Pancreas (tissue), 10 donors: Measurements from ENCODE around the gene ARHGAP21. TPM values are rescaled to one million over a fixed set of nuclear protein-coding genes. Genes with fewer than 3 reads are reported as not detected.

ENCODE experiments used
- ATAC-seq, 4 donors: fragments of 200-7000 bp; cut with Tn5 transposase; one replicate each; pipeline versions ENCODE4 v1.8.0 to v1.9.1; 2020; ENCODE audit warnings: mild to moderate bottlenecking in 4 of 4, moderate library complexity in 4 of 4
- DNase-seq, 6 donors: peaks; one replicate each; pipeline ENCODE4 v3.0.0-alpha.2; 2020
- FAIRE-seq: peaks from 2 replicates; lab custom pipeline; 2012; peaks lifted over from hg19 to GRCh38; lab: Jason Lieb, UNC
- H3K27ac ChIP-seq, 4 donors: fragments of 200-600 bp; sonication (generic); 1 replicate in 3 of 4; 2 replicates in 1 of 4; pipeline versions ENCODE4 v1.5.0 to v1.8.0; 2020
- H3K27me3 ChIP-seq, 4 donors: fragments of 200-600 bp; one replicate each; pipeline ENCODE4 v1.8.0; 2021
- H3K36me3 ChIP-seq, 3 donors: fragments of 200-600 bp; sonication (generic) in 1 of 3; one replicate each; pipeline versions ENCODE4 v1.5.0 to v1.8.0; 2020 to 2021
- H3K4me1 ChIP-seq, 3 donors: fragments of 200-600 bp; one replicate each; pipeline ENCODE4 v1.8.0; 2021
- H3K4me3 ChIP-seq, 4 donors: fragments of 200-600 bp; sonication (generic) in 2 of 4; one replicate each; pipeline versions ENCODE4 v1.5.0 to v1.8.0; 2020 to 2021
- H3K9me3 ChIP-seq, 4 donors: fragments of 200-600 bp; one replicate each; pipeline ENCODE4 v1.8.0; 2021
- WGBS, 2 donors: extraction: QIAGEN DNeasy Blood & Tissue Kit; methylation state at CpG; one replicate each; pipeline ENCODE4 v1.1.7; 2013; 5-methylcytosine and 5-hydroxymethylcytosine counted together
- intact Hi-C, 3 donors: fragments of 100-400 bp; cut with DNase I; formaldehyde crosslinking; loops; one replicate each; pipeline versions ENCODE4 v1.11.1 to v1.14.2; 2022
- polyA plus RNA-seq, 2 donors: library from polyadenylated mRNA; stranded (reverse); fragments of 200-250 nt; gene quantifications; one replicate each; pipeline ENCODE4 v1.2.3, GENCODE V29; 2013
- total RNA-seq, 6 donors: library from RNA; stranded (reverse); fragmentation: NEBNext Ultra II Directional in 4 of 6; extraction: Animal tissue kit (Norgen Biotek cat#: 25700) in 4 of 6; gene quantifications; one replicate each; pipeline versions ENCODE4 v1.2.1 to v1.2.4, GENCODE V29; 2021 to 2023
- TF ChIP-seq, protein P1 (sequence below), 4 donors: fragments of 200-600 bp; sonication (generic) in 3 of 4; IDR thresholded peaks; one replicate each; pipeline versions ENCODE4 v1.5.0 to v1.8.0; 2021; ENCODE audit warnings: antibody characterized with exemption in 4 of 4
- donor health status: healthy with polysubstance abuse.
- donor health status: DM: no; HTN: no; CAD: no; lungs with moderate emphysema.
- donor health status: DM: no; HTN: no; CAD: no.
- donor health status: control.
- donor health status: control.
- donor health status: Bipolar disorder and iron deficiency.
- donor health status: DM: yes; HTN: yes; CAD: no.
- donor health status: DM: no; HTN: no; CAD: no.
- donor health status: DM: no; HTN: no; CAD: no.
- donor health status: DM: yes; HTN: yes; CAD: no.

Gene ARHGAP21
- total and polyA plus RNA-seq, 8 donors = 11.0 to 42.1 (median 25.2) TPM

DNA sequence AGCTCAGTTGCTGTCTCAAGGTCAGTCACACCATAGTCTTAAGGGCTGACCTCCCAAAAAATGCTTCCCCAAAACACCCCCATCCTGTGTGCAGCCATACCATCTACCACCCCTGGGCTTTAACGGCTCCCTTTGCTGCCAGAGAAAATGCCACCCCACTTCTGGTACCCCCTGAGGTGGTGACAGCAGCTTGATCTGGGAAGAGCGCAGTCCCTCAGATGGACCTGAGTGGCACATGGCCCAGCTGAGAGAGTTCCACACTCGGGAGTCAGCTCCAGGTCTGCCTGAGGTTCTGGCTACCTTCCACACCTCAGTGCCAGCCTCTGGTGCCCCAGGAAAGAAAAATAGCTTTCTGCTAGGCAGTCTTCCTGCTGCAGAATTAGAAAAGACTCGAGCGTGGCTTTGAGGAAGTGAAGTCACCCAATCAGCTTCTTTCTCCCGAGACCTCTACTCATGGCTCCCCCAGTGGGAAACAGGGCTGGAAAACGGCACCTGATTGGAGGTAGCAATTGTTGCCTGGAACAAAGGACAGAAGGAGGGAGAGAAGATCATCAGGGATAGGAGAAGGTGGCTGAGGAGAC, 151.7 kb downstream of the ARHGAP21 start:
- no peaks in the 10 kb centered on the region for H3K4me1 ChIP-seq
- no peak for ATAC-seq
- intact Hi-C loops = no loop called here
- H3K4me3 ChIP-seq = no peak overlapping the region
- no peaks in the 10 kb centered on the region for H3K27me3 ChIP-seq
- H3K36me3 ChIP-seq = no peaks in the 10 kb centered on the region
- no peak for DNase-seq
- WGBS, 2 donors = 52 to 64% methylated on average over 7 of the region's 7 CpGs
- no peak for FAIRE-seq
- H3K9me3 ChIP-seq = no peaks in the 10 kb centered on the region
- TF ChIP-seq, protein P1, sequence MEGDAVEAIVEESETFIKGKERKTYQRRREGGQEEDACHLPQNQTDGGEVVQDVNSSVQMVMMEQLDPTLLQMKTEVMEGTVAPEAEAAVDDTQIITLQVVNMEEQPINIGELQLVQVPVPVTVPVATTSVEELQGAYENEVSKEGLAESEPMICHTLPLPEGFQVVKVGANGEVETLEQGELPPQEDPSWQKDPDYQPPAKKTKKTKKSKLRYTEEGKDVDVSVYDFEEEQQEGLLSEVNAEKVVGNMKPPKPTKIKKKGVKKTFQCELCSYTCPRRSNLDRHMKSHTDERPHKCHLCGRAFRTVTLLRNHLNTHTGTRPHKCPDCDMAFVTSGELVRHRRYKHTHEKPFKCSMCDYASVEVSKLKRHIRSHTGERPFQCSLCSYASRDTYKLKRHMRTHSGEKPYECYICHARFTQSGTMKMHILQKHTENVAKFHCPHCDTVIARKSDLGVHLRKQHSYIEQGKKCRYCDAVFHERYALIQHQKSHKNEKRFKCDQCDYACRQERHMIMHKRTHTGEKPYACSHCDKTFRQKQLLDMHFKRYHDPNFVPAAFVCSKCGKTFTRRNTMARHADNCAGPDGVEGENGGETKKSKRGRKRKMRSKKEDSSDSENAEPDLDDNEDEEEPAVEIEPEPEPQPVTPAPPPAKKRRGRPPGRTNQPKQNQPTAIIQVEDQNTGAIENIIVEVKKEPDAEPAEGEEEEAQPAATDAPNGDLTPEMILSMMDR (IDR thresholded peaks at IDR 0.05) = no peak
- no peak overlapping the region for H3K27ac ChIP-seq

DNA sequence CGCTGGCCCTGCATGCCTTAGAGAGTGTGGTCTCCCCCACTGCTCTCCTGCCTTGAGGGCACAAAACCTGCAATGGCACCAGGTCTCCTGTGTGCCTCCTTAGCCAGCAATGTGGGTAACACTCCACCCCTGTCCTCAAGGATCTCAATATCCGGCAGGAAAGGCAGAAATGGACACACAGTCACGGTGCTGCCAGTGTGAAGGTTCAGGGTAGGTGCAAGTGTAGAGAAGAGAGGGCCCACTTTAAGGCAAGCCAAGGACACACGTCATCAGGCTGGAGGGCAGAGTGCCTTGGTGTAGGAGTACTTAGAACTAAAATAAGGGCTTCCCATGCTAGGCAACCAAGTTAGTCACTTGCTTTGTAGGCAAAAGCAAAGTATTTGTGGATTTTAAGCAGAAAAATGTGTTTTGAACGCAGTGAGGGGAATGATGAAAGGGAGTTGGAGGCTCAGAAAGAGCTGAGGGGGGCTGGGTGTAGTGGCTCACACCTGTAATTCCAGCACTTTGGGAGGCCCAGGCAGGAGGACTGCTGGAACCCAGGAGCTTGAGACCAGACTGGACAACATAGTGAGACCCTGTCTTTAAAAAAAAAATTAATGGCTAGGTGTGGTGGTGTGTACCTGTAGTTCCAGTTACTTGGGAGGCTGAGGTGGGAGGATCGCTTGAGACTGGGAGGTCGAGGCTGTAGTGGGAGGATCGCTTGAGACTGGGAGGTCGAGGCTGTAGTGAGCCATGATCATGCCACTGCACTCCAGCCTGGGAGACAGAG, 152.8 kb downstream of the ARHGAP21 start:
- intact Hi-C loops = no loop called here
- Histone ChIP-seq H3K4me3 (no peak overlapping the region), H3K27ac (no peak overlapping the region), H3K36me3 (no peaks in the 10 kb centered on the region), H3K27me3 (no peaks in the 10 kb centered on the region), H3K4me1 (no peaks in the 10 kb centered on the region), H3K9me3 (no peaks in the 10 kb centered on the region)
- WGBS, 2 donors = 84 to 92% methylated on average over 9 of the region's 9 CpGs
- DNase-seq (no peak), ATAC-seq (no peak), FAIRE-seq (no peak)
- TF ChIP-seq, protein P1 (IDR thresholded peaks at IDR 0.05) = no peak

DNA sequence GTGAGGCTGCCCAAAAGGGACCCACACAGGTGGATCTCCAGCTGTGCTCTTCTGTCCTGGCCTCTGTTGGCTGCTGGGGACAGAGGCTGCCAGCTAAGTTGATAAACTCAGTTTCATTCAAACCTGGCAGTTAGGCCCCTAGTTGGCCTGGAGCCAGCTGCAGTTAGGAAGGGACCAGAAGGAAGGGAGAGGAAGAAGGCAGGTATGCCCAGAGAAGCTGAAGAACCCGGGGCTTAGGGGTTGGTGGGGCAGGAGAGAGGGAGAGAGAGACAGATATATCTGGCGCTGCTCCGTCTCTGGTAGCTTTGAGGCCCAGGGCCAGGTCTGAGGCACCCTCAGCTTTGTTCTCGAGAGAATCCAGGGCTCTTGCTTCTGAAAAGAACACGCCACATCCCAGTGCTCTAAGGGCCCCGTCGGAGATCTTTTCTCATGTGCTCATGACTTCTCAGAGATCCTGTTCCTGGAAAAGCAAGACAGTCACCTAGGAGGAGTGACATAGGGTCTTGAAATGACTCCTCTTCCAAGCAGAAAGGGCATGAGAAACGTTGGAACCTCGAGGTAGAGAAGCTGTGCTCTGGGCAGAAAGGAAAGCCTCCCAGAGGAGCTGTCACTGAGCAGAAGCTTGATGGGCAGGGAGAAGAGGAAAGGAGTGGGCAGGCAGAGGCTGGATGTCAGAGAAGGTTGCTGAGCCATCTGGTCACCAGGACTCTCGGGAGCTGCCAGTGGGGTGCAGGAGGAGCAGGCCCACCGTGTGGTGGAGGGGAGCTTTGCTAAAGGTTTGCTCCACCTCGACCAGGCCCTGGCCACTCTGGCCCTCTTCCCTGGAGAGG, 153.6 kb downstream of the ARHGAP21 start:
- Histone ChIP-seq H3K27me3 (no peaks in the 10 kb centered on the region), H3K4me1 (no peaks in the 10 kb centered on the region), H3K4me3 (no peak overlapping the region), H3K36me3 (no peaks in the 10 kb centered on the region), H3K9me3 (no peaks in the 10 kb centered on the region), H3K27ac (no peak overlapping the region)
- TF ChIP-seq, protein P1 (IDR thresholded peaks at IDR 0.05) = no peak
- no peak for ATAC-seq
- DNase-seq = no peak
- intact Hi-C loops = no loop called here
- WGBS, 2 donors = 75 to 78% methylated on average over 12 of the region's 12 CpGs
- no peak for FAIRE-seq

DNA sequence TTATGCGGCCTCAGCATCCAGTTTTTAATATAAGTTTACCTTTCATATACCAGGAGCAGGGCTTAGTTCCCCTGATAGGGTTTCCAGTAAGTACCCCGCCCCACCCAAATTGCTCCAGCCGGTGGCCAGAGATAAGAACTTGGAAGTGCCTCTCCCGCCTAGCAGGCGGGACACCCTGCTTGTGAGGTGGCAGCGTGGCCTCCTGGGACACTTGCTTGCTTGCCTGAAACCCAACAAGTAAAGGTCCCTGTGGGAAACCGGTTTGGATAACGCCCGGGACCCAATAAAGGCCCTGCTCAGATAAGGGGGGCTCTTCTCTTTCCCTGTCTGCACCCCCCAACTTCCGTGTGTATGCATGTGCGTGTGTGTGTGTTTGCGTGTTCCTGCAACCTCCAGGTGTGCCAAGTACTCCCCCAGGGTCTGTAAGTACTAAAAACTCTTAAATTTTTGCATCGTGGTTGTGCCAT, 154.3 kb downstream of the ARHGAP21 start:
- H3K9me3 ChIP-seq = no peaks in the 10 kb centered on the region
- H3K36me3 ChIP-seq = no peaks in the 10 kb centered on the region
- no peaks in the 10 kb centered on the region for H3K27me3 ChIP-seq
- no peak for ATAC-seq
- FAIRE-seq = no peak
- intact Hi-C loops = no loop called here
- TF ChIP-seq, protein P1 (IDR thresholded peaks at IDR 0.05) = no peak
- WGBS, 2 donors = 83 to 90% methylated on average over 13 of the region's 13 CpGs
- no peak overlapping the region for H3K4me3 ChIP-seq
- H3K4me1 ChIP-seq = no peaks in the 10 kb centered on the region
- DNase-seq = no peak
- H3K27ac ChIP-seq = no peak overlapping the region
